ENCODE measurements around the gene RIPOR3.
"Not testable (repeated sequence)": the region's sequence is repeated elsewhere in the genome, so short reads cannot be mapped to it uniquely, and the experiment has no call there.

Gene RIPOR3

GRCh38 chr20:50572938-50573777 lies 118.2 kb downstream of the RIPOR3 start:
- no peak for DNase-seq (ENCODE audit: low spot score)

- DNase-seq (ENCODE audit: low spot score), result no peak
Measured at GRCh38 chr20:50571466-50571865, 119.9 kb downstream of the RIPOR3 start.

- DNase-seq (ENCODE audit: low spot score), result no peak
Measured at GRCh38 chr20:50569864-50570836, 121.2 kb downstream of the RIPOR3 start.

- DNase-seq (ENCODE audit: low spot score), result not testable (repeated sequence)
Measured at GRCh38 chr20:50569487-50569863, 121.9 kb downstream of the RIPOR3 start.

GRCh38 chr20:50568549-50568942 lies 122.8 kb downstream of the RIPOR3 start:
- no peak for DNase-seq (ENCODE audit: low spot score)

GRCh38 chr20:50567860-50568548 lies 123.3 kb downstream of the RIPOR3 start:
- DNase-seq (ENCODE audit: low spot score), result no peak

- DNase-seq (ENCODE audit: low spot score), result no peak
Measured at GRCh38 chr20:50565871-50566270, 125.5 kb downstream of the RIPOR3 start.

- DNase-seq (ENCODE audit: low spot score), result no peak
Measured at GRCh38 chr20:50565383-50565782, 126.0 kb downstream of the RIPOR3 start.

- DNase-seq (ENCODE audit: low spot score), result no peak
Measured at GRCh38 chr20:50563133-50563944, 128.0 kb downstream of the RIPOR3 start.

- no peak for DNase-seq (ENCODE audit: low spot score)
Measured at GRCh38 chr20:50562262-50562701, 129.1 kb downstream of the RIPOR3 start.

GRCh38 chr20:50561379-50562078 lies 129.8 kb downstream of the RIPOR3 start:
- no peak for DNase-seq (ENCODE audit: low spot score)

GRCh38 chr20:50560867-50561266 lies 130.5 kb downstream of the RIPOR3 start:
- no peak for DNase-seq (ENCODE audit: low spot score)

GRCh38 chr20:50559856-50560638 lies 131.3 kb downstream of the RIPOR3 start:
- no peak for DNase-seq (ENCODE audit: low spot score)

- DNase-seq (ENCODE audit: low spot score), result no peak
Measured at GRCh38 chr20:50559149-50559548, 132.2 kb downstream of the RIPOR3 start.

GRCh38 chr20:50558483-50558925 lies 132.8 kb downstream of the RIPOR3 start:
- no peak for DNase-seq (ENCODE audit: low spot score)

GRCh38 chr20:50557549-50558134 lies 133.7 kb downstream of the RIPOR3 start:
- no peak for DNase-seq (ENCODE audit: low spot score)

- DNase-seq (ENCODE audit: low spot score), result no peak
Measured at GRCh38 chr20:50555662-50556061, 135.7 kb downstream of the RIPOR3 start.

- no peak for DNase-seq (ENCODE audit: low spot score)
Measured at GRCh38 chr20:50554694-50555579, 136.4 kb downstream of the RIPOR3 start.
